ENCODE results near the gene SLC22A1. TPM values are rescaled to one million over a fixed set of nuclear protein-coding genes. Genes with fewer than 3 reads are reported as not detected.

Gene SLC22A1
- total and polyA plus RNA-seq, 2 of the 13 experiments (the other 11 are each of a cell fraction or from before 2014, with no cell fraction given): 0.80 to 0.87 TPM

DNA sequence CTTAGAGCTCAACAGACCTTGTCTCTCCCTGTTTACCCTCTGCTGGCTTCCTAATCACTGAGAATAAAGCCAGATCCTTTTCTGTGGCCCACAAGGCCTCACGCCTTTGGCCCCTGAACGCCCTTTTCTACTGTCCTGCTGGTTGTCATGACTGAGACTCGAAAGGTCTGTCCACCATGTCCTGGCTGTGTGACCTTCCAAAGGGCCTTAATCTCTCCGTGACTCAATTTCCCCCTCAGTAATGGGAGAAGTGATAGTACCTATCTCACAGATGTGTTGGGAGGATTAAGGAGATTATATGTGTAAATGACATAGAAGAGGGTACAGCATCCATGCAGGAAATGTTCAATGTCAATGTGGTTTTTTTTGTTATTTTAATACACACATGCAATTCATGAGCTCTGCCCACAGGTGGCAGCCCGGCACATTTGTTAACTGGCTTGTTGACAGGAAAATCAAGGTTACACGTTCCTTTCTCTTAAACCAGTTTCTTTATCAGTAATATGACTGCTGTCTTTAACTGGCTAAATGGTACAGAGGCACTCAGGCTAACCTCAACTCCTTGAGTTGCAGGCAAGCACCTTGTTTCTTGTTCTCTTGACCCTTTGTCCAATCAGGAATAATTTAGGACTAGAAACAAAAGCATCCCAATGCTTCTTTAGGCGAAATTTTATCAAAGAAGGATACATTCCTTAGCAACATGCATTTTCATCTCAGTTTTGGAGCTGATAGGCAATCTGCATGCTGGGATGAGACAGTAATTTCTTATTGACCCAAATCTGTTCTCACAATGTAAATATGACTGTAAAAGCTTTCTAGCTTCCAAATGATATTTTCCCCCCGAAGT lies 16.6 kb downstream of the SLC22A1 start (continued):
- no peak for TF ChIP-seq ZFP91 (CRISPR knock-in tag; IDR thresholded peaks at IDR 0.05; ENCODE audit: borderline replicate concordance)
- 0 out of 2 replicates have a peak, but pooled peaks have one; percentile 9 for TF ChIP-seq PPARG (CRISPR knock-in tag; conservative IDR thresholded peaks at IDR 0.05)
- TF ChIP-seq SAFB2 (CRISPR knock-in tag; IDR thresholded peaks at IDR 0.05; ENCODE audit: borderline replicate concordance, low read depth): no peak
- no peak for TF ChIP-seq ZNF572 (CRISPR knock-in tag; IDR thresholded peaks at IDR 0.05)
- TF ChIP-seq, protein P1, sequence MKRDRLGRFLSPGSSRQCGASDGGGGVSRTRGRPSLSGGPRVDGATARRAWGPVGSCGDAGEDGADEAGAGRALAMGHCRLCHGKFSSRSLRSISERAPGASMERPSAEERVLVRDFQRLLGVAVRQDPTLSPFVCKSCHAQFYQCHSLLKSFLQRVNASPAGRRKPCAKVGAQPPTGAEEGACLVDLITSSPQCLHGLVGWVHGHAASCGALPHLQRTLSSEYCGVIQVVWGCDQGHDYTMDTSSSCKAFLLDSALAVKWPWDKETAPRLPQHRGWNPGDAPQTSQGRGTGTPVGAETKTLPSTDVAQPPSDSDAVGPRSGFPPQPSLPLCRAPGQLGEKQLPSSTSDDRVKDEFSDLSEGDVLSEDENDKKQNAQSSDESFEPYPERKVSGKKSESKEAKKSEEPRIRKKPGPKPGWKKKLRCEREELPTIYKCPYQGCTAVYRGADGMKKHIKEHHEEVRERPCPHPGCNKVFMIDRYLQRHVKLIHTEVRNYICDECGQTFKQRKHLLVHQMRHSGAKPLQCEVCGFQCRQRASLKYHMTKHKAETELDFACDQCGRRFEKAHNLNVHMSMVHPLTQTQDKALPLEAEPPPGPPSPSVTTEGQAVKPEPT (CRISPR knock-in tag; IDR thresholded peaks at IDR 0.05; ENCODE audit: low read depth): no peak
- TF ChIP-seq THRA (CRISPR knock-in tag; IDR thresholded peaks at IDR 0.05; ENCODE audit: borderline replicate concordance): 0 out of 2 replicates have a peak, but pooled peaks have one; percentile 39
- TF ChIP-seq, protein P2, sequence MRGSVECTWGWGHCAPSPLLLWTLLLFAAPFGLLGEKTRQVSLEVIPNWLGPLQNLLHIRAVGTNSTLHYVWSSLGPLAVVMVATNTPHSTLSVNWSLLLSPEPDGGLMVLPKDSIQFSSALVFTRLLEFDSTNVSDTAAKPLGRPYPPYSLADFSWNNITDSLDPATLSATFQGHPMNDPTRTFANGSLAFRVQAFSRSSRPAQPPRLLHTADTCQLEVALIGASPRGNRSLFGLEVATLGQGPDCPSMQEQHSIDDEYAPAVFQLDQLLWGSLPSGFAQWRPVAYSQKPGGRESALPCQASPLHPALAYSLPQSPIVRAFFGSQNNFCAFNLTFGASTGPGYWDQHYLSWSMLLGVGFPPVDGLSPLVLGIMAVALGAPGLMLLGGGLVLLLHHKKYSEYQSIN (CRISPR knock-in tag; IDR thresholded peaks at IDR 0.05; ENCODE audit: borderline replicate concordance): no peak
- TF ChIP-seq, protein P3, sequence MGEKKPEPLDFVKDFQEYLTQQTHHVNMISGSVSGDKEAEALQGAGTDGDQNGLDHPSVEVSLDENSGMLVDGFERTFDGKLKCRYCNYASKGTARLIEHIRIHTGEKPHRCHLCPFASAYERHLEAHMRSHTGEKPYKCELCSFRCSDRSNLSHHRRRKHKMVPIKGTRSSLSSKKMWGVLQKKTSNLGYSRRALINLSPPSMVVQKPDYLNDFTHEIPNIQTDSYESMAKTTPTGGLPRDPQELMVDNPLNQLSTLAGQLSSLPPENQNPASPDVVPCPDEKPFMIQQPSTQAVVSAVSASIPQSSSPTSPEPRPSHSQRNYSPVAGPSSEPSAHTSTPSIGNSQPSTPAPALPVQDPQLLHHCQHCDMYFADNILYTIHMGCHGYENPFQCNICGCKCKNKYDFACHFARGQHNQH (CRISPR knock-in tag; IDR thresholded peaks at IDR 0.05): no peak
- TF ChIP-seq PAXIP1 (CRISPR knock-in tag; conservative IDR thresholded peaks at IDR 0.05): no peak
- TF ChIP-seq ZNF414 (CRISPR knock-in tag; IDR thresholded peaks at IDR 0.05): 0 out of 2 replicates have a peak, but pooled peaks have one; percentile 16
- TF ChIP-seq ZFP36L2 (CRISPR knock-in tag; IDR thresholded peaks at IDR 0.05): no peak
- TF ChIP-seq ZNF337 (CRISPR knock-in tag; IDR thresholded peaks at IDR 0.05; ENCODE audit: borderline replicate concordance, low read depth): no peak
- no peak for TF ChIP-seq ASH2L (IDR thresholded peaks at IDR 0.05; ENCODE audit: insufficient read length, low read depth, low read length)
- TF ChIP-seq, protein P4, sequence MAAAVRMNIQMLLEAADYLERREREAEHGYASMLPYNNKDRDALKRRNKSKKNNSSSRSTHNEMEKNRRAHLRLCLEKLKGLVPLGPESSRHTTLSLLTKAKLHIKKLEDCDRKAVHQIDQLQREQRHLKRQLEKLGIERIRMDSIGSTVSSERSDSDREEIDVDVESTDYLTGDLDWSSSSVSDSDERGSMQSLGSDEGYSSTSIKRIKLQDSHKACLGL (CRISPR knock-in tag; IDR thresholded peaks at IDR 0.05): no peak

Data from HepG2 (cell line).